ENCODE results near the gene PIK3IP1. TPM values are rescaled to one million over a fixed set of nuclear protein-coding genes. Genes with fewer than 3 reads are reported as not detected.

Gene PIK3IP1
- total and polyA plus RNA-seq, 2 of the 8 experiments (the other 6 are each of a cell fraction or from before 2014, with no cell fraction given) = 1.00 to 1.3 TPM

DNA sequence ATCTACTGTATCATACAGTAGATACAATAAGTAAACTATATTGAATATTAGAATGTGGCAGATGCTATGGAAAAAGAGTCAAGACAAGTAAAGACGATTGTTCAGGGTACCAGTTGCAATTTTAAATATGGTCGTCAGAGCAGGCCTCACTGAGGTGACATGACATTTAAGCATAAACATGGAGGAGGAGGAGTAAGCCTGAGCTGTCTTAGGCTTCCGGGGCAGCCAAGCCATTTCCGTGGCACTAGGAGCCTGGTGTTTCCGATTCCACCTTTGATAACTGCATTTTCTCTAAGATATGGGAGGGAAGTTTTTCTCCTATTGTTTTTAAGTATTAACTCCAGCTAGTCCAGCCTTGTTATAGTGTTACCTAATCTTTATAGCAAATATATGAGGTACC is 14.5 kb downstream of the PIK3IP1 start (continued):
- TF ChIP-seq SAP30 (IDR thresholded peaks at IDR 0.05; ENCODE audit: insufficient read depth, insufficient replicate concordance, low read length) (no peak), TAF1 (IDR thresholded peaks at IDR 0.05; ENCODE audit: low read depth, low read length) (no peak)
